K562 (cell line): Measurements from ENCODE around the gene OTOG. TPM values are rescaled to one million over a fixed set of nuclear protein-coding genes. Genes with fewer than 3 reads are reported as not detected.

ENCODE experiments used
- ATAC-seq: fragments of 200-7000 bp; cut with Tn5 transposase; 3 replicates; pipeline ENCODE4 v1.9.1; 2020; ENCODE audit warnings: moderate library complexity
- BruUV-seq: library from RNA; stranded (reverse); fragments of 400-500 nt; replicated peaks from 2 replicates; lab custom pipeline; 2021; lab: Mats Ljungman, UMichigan
- CTCF ChIA-PET: fragments of 300-600 bp; formaldehyde crosslinking; extraction: SDS; loops from one replicate; lab custom pipeline; 2021; ENCODE audit warnings: low intra/inter-chr PET ratio; lab: Yijun Ruan, JAX
- POLR2A ChIA-PET: fragments of 300-600, 350-650 bp; sonication (Branson Sonifier 250); formaldehyde crosslinking; extraction: SDS; loops from one replicate; lab custom pipeline; 2021; ENCODE audit warnings: antibody characterized with exemption, inconsistent platforms; lab: Yijun Ruan, JAX
- DNase-seq, 4 experiments: peaks; one replicate each; pipeline versions ENCODE4 v3.0.0 to v3.0.0-alpha.2; 2011 to 2018; ENCODE audit warnings: low spot score in 3 of 4, mixed read lengths in 3 of 4; ENCODE audit errors: extremely low read depth in 1 of 4
- FAIRE-seq: peaks from 2 replicates; lab custom pipeline; 2011; peaks lifted over from hg19 to GRCh38; lab: Jason Lieb, UNC
- H2AFZ ChIP-seq: 2 replicates; pipeline ENCODE4 v1.6.0; 2011; ENCODE audit warnings: low read depth, low read length, control low read depth, inconsistent platforms
- H3K27ac ChIP-seq: fragments of 200-600 bp; 3 replicates; pipeline ENCODE4 v1.8.0; 2011; ENCODE audit warnings: low read depth, mild to moderate bottlenecking, control low read depth, inconsistent platforms, low read length, moderate library complexity, mixed read lengths; ENCODE audit errors: extremely low read depth
- H3K27me3 ChIP-seq, 2 experiments: fragments of 300-600 bp in 1 of 2; 2 replicates in 1 of 2; 3 replicates in 1 of 2; pipeline versions ENCODE4 v1.6.0 to v1.8.0; 2011; ENCODE audit warnings: inconsistent platforms in 2 of 2, low read length in 2 of 2, mild to moderate bottlenecking in 1 of 2, mixed read lengths in 1 of 2, moderate library complexity in 1 of 2; ENCODE audit not compliant: control insufficient read depth in 2 of 2, insufficient read depth in 2 of 2
- H3K36me3 ChIP-seq: fragments of 300-600 bp; 3 replicates; pipeline ENCODE4 v1.8.0; 2011; ENCODE audit warnings: mild to moderate bottlenecking, low read length, inconsistent platforms; ENCODE audit not compliant: control insufficient read depth, insufficient read depth
- H3K4me1 ChIP-seq, 2 experiments: fragments of 200-600 bp in 1 of 2; replicated peaks in 1 of 2; 2 replicates in 1 of 2; 3 replicates in 1 of 2; pipeline versions ENCODE4 v1.5.1 to v1.8.0; 2011; ENCODE audit warnings: inconsistent platforms in 2 of 2, low read length in 2 of 2, mild to moderate bottlenecking in 1 of 2, mixed read lengths in 1 of 2, moderate library complexity in 1 of 2; ENCODE audit not compliant: control insufficient read depth in 2 of 2, insufficient read depth in 2 of 2
- H3K4me2 ChIP-seq: 2 replicates; pipeline ENCODE4 v1.6.1; 2011; ENCODE audit warnings: low read length, control low read depth, inconsistent platforms, mixed read lengths; ENCODE audit not compliant: insufficient read depth
- H3K4me3 ChIP-seq: fragments of 200-600 bp; sonication (generic), shearing (Covaris generic); 2 replicates; pipeline ENCODE4 v1.5.1; 2016; ENCODE audit warnings: control low read depth, inconsistent platforms
- H3K79me2 ChIP-seq: fragments of 200-600 bp; 3 replicates; pipeline ENCODE4 v1.8.0; 2011; ENCODE audit warnings: low read length, inconsistent platforms; ENCODE audit not compliant: control insufficient read depth, insufficient read depth
- H3K9ac ChIP-seq, 2 experiments: 2 replicates each; pipeline versions ENCODE4 v1.6.0 to v1.6.1; 2011; ENCODE audit warnings: low read depth in 2 of 2, low read length in 2 of 2, control low read depth in 1 of 2, inconsistent platforms in 1 of 2, mild to moderate bottlenecking in 1 of 2, mixed read lengths in 1 of 2; ENCODE audit not compliant: insufficient read depth in 1 of 2
- H3K9me1 ChIP-seq: one replicate; pipeline ENCODE4 v1.6.0; 2011; ENCODE audit warnings: inconsistent platforms, mild to moderate bottlenecking, low read length, moderate library complexity; ENCODE audit not compliant: control insufficient read depth, insufficient read depth
- H3K9me3 ChIP-seq: replicated peaks from 2 replicates; pipeline ENCODE4 v1.5.1; 2011; ENCODE audit warnings: low read depth, low read length, inconsistent platforms; ENCODE audit not compliant: control insufficient read depth, insufficient read depth
- H4K20me1 ChIP-seq: replicated peaks from 2 replicates; pipeline ENCODE4 v1.6.1; 2011; ENCODE audit warnings: low read length, inconsistent platforms, mixed read lengths; ENCODE audit not compliant: control insufficient read depth, insufficient read depth
- ATF7 ChIP-seq: fragments of 450-650 bp; IDR thresholded peaks from 2 replicates; pipeline ENCODE4 v1.7.1; 2014; ENCODE audit warnings: mild to moderate bottlenecking, moderate library complexity
- BHLHE40 ChIP-seq: IDR thresholded peaks from 2 replicates; pipeline ENCODE4 v1.6.1; 2011; ENCODE audit warnings: low read length, improper control_type of control experiment
- CBX1 ChIP-seq: sonication (generic); IDR thresholded peaks from 2 replicates; pipeline ENCODE4 v1.6.1; 2016; ENCODE audit warnings: antibody characterized with exemption, low read depth, mild to moderate bottlenecking
- HNRNPL ChIP-seq: fragments of 200-400 bp; formaldehyde crosslinking; IDR thresholded peaks from 2 replicates; pipeline ENCODE4 v1.6.1; 2017; ENCODE audit warnings: low read depth, mild to moderate bottlenecking, low read length
- HSF4 ChIP-seq: fragments of 250-450 bp; sonication (Bioruptor Pico); IDR thresholded peaks from 2 replicates; pipeline ENCODE4 v2.1.2; 2022; ENCODE audit warnings: mild to moderate bottlenecking, moderate library complexity, borderline replicate concordance
- MAZ ChIP-seq, 2 experiments: fragments of 450-650 bp in 1 of 2; sonication (generic) in 1 of 2; formaldehyde crosslinking; IDR thresholded peaks in 1 of 2; conservative IDR thresholded peaks in 1 of 2; 2 replicates each; pipeline versions ENCODE4 v1.4.0 to v1.5.0; 2020; ENCODE audit warnings: mild to moderate bottlenecking in 1 of 2, missing genetic modification reagents in 1 of 2
- NFE2 ChIP-seq: IDR thresholded peaks from 2 replicates; pipeline ENCODE4 v1.6.1; 2014; ENCODE audit warnings: antibody characterized with exemption, low read depth
- NR2F6 ChIP-seq: fragments of 450-650 bp; formaldehyde crosslinking; IDR thresholded peaks from 2 replicates; pipeline ENCODE4 v1.4.0; 2020; ENCODE audit warnings: mild to moderate bottlenecking
- PTBP1 ChIP-seq: fragments of 200-400 bp; formaldehyde crosslinking; IDR thresholded peaks from 2 replicates; pipeline ENCODE4 v1.6.1; 2017; ENCODE audit warnings: low read depth, low read length
- RFX5 ChIP-seq: IDR thresholded peaks from 2 replicates; pipeline ENCODE4 v1.6.1; 2011; ENCODE audit warnings: low read depth, mild to moderate bottlenecking, improper control_type of control experiment, low read length
- RHOXF2B ChIP-seq: fragments of 250-450 bp; sonication (Bioruptor Pico); conservative IDR thresholded peaks from 2 replicates; pipeline ENCODE4 v1.5.1; 2021
- SREBF1 ChIP-seq: fragments of 150-350 bp; IDR thresholded peaks from 2 replicates; pipeline ENCODE4 v1.6.1; 2014; ENCODE audit warnings: antibody characterized with exemption, low read depth, low read length, borderline replicate concordance
- XRCC5 ChIP-seq: fragments of 200-400 bp; formaldehyde crosslinking; IDR thresholded peaks from 2 replicates; pipeline ENCODE4 v1.6.1; 2017; ENCODE audit warnings: low read depth, mild to moderate bottlenecking, low read length
- ZBTB17 ChIP-seq: fragments of 450-650 bp; formaldehyde crosslinking; IDR thresholded peaks from 2 replicates; pipeline ENCODE4 v1.4.0; 2020; ENCODE audit warnings: mild to moderate bottlenecking
- ZFP1 ChIP-seq: fragments of 450-650 bp; formaldehyde crosslinking; IDR thresholded peaks from 2 replicates; pipeline ENCODE4 v1.4.0; 2020; ENCODE audit warnings: mild to moderate bottlenecking, mixed read lengths
- WGBS: fragments of 100-300 bp; shearing (Covaris generic); methylation state at CpG from one replicate; pipeline ENCODE4 v1.1.6; 2016; ENCODE audit warnings: low coverage, mixed read lengths; ENCODE audit not compliant: insufficient coverage; ENCODE audit errors: missing lambda C conversion rate; 5-methylcytosine and 5-hydroxymethylcytosine counted together
- in situ Hi-C: fragments of 300-500 bp; cut with MboI; formaldehyde crosslinking; loops from 4 replicates; pipeline ENCODE4 v1.15.0; 2018; ENCODE audit warnings: inconsistent platforms, mixed read lengths
- intact Hi-C: fragments of 100-400 bp; cut with micrococcal nuclease; formaldehyde crosslinking; loops from 2 replicates; pipeline ENCODE4 v1.14.2; 2022
- polyA plus RNA-seq, 8 experiments: library from polyadenylated mRNA; depleted of rRNA in 4 of 8; stranded (reverse) in 5 of 8; unstranded in 3 of 8; fragments of >200 nt; fragmentation: Nextera tagmentation in 2 of 8; fragmentation: Illumina TruSeq in 1 of 8; extraction: Ambion mirVana in 2 of 8; extraction: Trizol in 1 of 8; gene quantifications; 2 replicates each; pipeline versions ENCODE4 v1.2.1 to v1.2.3, GENCODE V29; 2011 to 2014; ENCODE audit warnings: inconsistent platforms in 1 of 8, missing spikeins in 1 of 8
- total RNA-seq, 7 experiments: library from RNA; depleted of rRNA in 6 of 7; stranded (reverse); fragments of >200 nt in 6 of 7; fragmentation: Illumina TruSeq in 2 of 7; extraction: Trizol in 2 of 7; gene quantifications; 2 replicates each; pipeline versions ENCODE4 v1.2.1 to v1.2.3, GENCODE V29; 2011 to 2021; ENCODE audit warnings: low replicate concordance in 1 of 7
- TF ChIP-seq, protein P1 (sequence below): sonication (generic); formaldehyde crosslinking; IDR thresholded peaks from 2 replicates; pipeline ENCODE4 v1.8.1; 2023; ENCODE audit warnings: mild to moderate bottlenecking, missing genetic modification reagents, moderate library complexity
- TF ChIP-seq, protein P2 (sequence below), 3 experiments: fragments of 200-800 bp in 1 of 3; fragments of 250-450 bp in 1 of 3; fragments of 450-650 bp in 1 of 3; sonication (Bioruptor Pico) in 1 of 3; sonication (Bioruptor generic) in 1 of 3; formaldehyde crosslinking in 1 of 3; IDR thresholded peaks; 2 replicates each; pipeline versions ENCODE4 v1.6.1 to v1.8.0; 2016 to 2022; ENCODE audit warnings: mild to moderate bottlenecking in 2 of 3, missing genetic modification characterization in 2 of 3, missing compliant biosample characterization in 1 of 3, moderate library complexity in 1 of 3

The OTOG gene
- total and polyA plus RNA-seq, 9 of the 15 experiments (the other 6 are each of a cell fraction or from before 2014, with no cell fraction given) = not detected

DNA sequence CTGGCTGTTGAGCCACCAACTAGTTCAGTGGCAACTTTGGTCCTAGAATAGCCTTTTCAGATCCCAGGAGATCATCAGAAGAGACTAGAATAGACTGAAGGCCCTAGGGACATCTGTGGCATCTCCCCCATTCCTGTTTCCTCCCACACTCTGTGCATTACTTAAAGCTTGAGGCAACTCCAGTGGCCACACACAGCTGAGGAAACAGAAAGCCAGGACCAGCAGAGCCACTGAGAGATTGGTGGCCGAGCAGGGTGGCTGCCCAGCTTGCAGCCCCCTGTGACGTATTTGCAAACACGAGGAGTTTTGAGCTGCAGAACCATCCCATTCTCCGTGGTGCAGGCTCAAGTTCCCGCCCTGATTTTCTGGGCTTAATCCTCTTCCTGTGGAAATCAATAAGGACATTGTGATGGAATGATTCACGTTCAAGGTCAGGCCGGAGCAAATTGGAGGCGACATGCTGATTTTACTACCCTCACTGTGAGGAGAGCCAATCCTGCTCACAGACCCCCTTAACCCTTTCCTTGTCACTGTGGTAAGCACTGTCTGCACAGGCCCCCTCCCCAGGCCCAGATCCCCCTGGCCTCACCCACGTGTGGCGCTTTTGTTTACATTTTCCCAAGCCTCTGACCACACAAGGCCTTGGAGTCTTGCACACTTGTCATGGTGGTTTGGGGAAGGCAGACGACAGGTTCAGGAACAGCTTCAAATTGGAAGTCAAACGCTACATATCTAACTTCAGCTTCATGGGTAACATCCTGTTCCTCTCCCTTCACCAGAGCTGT lies 103.3 kb downstream of the OTOG start:
- peak in 1 of 4 experiments; percentile 3 for DNase-seq
- Histone ChIP-seq H3K9me1 (no peaks in the 10 kb centered on the region), H4K20me1 (no peaks in the 10 kb centered on the region; the same call in 1 of the 2 replicates), H3K27ac (no peak overlapping the region), H3K27me3 (peaks cover 4 to 37% of the 10 kb centered on the region in 2 experiments; a peak in 4 of 5 replicates), H3K9ac (no peak overlapping the region), H3K36me3 (no peaks in the 10 kb centered on the region), H3K9me3 (no peaks in the 10 kb centered on the region), H3K4me1 (peaks cover 0 to 3% of the 10 kb centered on the region in 2 experiments; a peak in 1 of 5 replicates), H3K4me2 (no peak overlapping the region), H3K79me2 (no peaks in the 10 kb centered on the region), H2AFZ (no peak overlapping the region), H3K4me3 (no peak overlapping the region)
- CTCF ChIA-PET = no interaction called here
- no TSS peak for BruUV-seq
- intact Hi-C loops = no loop called here
- WGBS = under 1% methylated on average over 12 of the region's 12 CpGs
- FAIRE-seq = no peak
- in situ Hi-C loops = no loop called here
- ATAC-seq = no peak
- POLR2A ChIA-PET = no interaction called here
- no peak for TF ChIP-seq MAZ (CRISPR knock-in tag; conservative IDR thresholded peaks at IDR 0.05 in 1 of 2, IDR thresholded peaks at IDR 0.05 in 1 of 2)
- no peak for TF ChIP-seq ZBTB17 (CRISPR knock-in tag)
- TF ChIP-seq, protein P1, sequence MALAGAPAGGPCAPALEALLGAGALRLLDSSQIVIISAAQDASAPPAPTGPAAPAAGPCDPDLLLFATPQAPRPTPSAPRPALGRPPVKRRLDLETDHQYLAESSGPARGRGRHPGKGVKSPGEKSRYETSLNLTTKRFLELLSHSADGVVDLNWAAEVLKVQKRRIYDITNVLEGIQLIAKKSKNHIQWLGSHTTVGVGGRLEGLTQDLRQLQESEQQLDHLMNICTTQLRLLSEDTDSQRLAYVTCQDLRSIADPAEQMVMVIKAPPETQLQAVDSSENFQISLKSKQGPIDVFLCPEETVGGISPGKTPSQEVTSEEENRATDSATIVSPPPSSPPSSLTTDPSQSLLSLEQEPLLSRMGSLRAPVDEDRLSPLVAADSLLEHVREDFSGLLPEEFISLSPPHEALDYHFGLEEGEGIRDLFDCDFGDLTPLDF (CRISPR knock-in tag) = no peak
- no peak for TF ChIP-seq NFE2
- TF ChIP-seq RHOXF2B (CRISPR knock-in tag) = no peak
- TF ChIP-seq PTBP1 = no peak
- TF ChIP-seq CBX1 = no peak
- TF ChIP-seq SREBF1 = no peak
- TF ChIP-seq, protein P2, sequence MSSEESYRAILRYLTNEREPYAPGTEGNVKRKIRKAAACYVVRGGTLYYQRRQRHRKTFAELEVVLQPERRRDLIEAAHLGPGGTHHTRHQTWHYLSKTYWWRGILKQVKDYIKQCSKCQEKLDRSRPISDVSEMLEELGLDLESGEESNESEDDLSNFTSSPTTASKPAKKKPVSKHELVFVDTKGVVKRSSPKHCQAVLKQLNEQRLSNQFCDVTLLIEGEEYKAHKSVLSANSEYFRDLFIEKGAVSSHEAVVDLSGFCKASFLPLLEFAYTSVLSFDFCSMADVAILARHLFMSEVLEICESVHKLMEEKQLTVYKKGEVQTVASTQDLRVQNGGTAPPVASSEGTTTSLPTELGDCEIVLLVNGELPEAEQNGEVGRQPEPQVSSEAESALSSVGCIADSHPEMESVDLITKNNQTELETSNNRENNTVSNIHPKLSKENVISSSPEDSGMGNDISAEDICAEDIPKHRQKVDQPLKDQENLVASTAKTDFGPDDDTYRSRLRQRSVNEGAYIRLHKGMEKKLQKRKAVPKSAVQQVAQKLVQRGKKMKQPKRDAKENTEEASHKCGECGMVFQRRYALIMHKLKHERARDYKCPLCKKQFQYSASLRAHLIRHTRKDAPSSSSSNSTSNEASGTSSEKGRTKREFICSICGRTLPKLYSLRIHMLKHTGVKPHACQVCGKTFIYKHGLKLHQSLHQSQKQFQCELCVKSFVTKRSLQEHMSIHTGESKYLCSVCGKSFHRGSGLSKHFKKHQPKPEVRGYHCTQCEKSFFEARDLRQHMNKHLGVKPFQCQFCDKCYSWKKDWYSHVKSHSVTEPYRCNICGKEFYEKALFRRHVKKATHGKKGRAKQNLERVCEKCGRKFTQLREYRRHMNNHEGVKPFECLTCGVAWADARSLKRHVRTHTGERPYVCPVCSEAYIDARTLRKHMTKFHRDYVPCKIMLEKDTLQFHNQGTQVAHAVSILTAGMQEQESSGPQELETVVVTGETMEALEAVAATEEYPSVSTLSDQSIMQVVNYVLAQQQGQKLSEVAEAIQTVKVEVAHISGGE (CRISPR knock-in tag; IDR thresholded peaks at IDR 0.05) = no peak
- TF ChIP-seq RFX5 = no peak
- TF ChIP-seq ZFP1 = no peak
- TF ChIP-seq HSF4 (CRISPR knock-in tag) = no peak
- no peak for TF ChIP-seq HNRNPL
- no peak for TF ChIP-seq XRCC5
- no peak for TF ChIP-seq BHLHE40
- TF ChIP-seq ATF7 = no peak
- TF ChIP-seq NR2F6 (CRISPR knock-in tag) = no peak
